ENCODE measurements around the gene NFIB.
A peak's percentile ranks its signal among the peaks of the same experiment; 100 is the strongest.

NFIB gene

DNA sequence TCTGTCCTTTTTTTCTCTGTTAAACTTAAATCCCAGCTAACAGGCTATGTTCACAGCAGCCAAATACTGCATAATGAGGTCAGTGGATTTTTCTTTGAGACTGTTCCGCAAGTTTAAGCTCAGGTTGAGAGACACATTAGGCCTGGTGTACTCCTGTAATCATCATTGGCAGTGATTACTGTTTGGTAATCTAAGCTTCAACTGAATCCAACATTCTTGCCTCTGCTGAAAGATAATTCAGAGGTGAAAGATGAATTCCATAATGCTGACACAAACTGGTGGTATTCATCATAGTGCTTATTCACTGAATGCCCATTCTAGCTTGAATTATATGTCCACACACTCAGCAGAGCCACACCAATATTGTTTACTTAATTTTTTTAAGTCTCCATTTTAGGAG is 108.5 kb downstream of the NFIB start:
- Histone ChIP-seq H3K9ac (no peak overlapping the region), H3K9me3 (replicated peaks in 1 of 11) (peaks cover 0 to 8% (median 0%) of the 10 kb centered on the region in 11 experiments; a peak in 1 of 22 replicates), H3K4me3 (no peak overlapping the region), H3K27me3 (no peaks in the 10 kb centered on the region), H4K20me1 (no peaks in the 10 kb centered on the region), H3K4me2 (no peak overlapping the region), H3K4me1 (peaks cover 0 to 5% (median 0%) of the 10 kb centered on the region in 10 experiments; a peak in 2 of 20 replicates), H3K36me3 (no peaks in the 10 kb centered on the region), H3K27ac (no peak overlapping the region)
- TF ChIP-seq Cebpa-rat (IDR thresholded peaks at IDR 0.05) = no peak

DNA sequence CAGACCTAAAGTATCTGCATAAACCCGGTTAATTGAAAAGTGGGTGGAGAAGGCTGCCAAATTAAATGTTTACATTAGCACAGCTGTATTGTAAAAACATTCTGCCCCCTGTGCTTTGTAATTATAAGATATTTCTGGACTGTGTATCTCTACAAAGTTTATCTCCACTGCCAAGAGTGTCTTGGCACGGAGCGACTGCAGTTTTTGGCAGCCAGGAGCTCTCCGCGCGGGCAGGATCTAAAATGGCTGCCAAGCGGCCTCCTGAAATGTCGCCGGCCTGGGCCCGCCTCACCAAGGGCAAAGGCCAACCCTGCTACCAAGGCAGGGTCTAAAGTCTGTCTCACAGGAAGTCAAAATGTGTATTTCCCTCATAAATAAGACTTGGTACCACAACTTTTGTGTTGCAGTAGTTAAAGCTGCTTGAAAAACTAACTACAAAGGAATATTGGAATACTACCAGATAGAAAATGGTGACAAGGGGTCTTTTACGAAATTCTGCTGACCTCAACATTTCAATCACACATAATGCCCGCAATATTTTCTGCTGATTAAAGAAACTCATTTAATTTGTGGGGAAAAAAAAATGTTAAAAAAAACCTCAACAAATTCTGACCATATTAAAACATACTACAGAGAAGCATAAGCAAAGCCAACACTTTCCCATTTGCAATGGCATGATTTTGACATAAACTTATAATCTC is 110.4 kb downstream of the NFIB start:
- Histone ChIP-seq H3K27me3 (no peaks in the 10 kb centered on the region), H3K9ac (no peak overlapping the region), H3K36me3 (no peaks in the 10 kb centered on the region), H3K4me2 (no peak overlapping the region), H3K4me1 (no peaks in the 10 kb centered on the region), H3K4me3 (no peak overlapping the region), H4K20me1 (no peaks in the 10 kb centered on the region), H3K27ac (no peak overlapping the region), H3K9me3 (replicated peaks in 1 of 11) (peaks cover 0 to 8% (median 0%) of the 10 kb centered on the region in 11 experiments; a peak in 1 of 22 replicates)
- no peak for TF ChIP-seq Cebpa-rat (IDR thresholded peaks at IDR 0.05)

DNA sequence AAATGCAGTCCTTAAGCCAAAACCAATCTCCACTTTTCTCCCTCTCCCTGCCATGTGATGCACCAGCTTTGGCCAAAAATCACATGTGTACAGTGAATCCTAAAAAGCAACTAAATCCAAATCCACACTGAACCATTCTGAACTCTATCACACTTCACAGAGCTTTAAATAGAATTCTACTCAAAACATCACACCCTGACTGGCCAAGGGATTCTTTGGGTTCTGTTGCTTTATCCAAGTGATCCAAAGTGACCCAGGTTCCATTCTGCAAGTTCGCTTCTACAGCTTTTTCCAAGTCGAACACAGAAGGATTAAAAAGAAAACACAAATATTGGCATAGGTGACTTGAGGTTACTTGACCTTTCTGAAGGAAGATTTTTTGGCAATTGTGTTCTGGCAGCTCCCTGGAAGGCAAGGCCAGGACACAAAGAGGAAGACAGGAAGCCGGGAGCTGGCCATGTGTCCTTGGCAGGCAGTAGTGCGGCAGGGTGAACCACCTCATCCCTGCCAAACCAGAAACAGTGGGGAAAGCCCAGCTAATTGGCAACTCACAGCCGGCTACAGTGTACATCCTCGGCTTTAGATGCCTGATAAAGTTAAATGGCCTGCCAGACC is 115.0 kb downstream of the NFIB start:
- no peak for TF ChIP-seq Cebpa-rat (IDR thresholded peaks at IDR 0.05)
- Histone ChIP-seq H3K9ac (no peak overlapping the region), H3K4me2 (no peak overlapping the region)

DNA sequence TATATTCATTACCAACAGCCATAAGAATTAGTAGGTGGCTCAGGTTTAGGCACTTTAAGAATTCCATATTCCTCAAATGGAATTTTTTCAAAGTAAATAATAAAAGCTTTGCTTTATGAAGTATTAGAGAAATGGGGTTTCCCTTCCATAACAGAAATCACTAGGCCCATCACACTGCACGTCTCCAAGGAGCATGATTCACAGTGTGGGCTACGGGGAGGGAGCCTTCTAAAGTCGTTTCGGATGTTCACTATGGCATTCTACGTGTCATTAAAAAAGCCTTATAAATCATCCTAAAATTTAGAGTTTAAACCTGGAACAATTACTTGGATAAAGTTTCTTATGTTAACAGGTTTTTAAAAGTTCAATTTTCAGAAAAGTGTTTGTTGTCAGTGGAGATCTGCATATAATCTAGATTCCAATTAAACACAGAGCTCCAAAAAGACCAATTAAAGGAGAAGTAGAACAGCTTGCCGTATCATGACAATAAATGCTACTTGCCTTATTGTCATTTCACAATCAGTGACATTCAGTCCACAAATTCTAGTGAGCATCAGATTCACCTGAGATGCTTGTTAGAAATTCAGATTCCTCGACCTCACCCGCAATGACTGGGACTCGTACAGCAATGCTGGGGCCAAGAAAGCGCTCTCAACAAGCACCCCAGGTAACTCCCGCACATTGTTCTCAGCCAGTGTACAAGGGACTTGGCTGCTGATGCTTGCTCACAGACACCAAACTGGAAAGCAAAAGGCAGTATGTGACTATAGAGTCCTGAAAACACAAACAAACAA is 115.7 kb downstream of the NFIB start:
- Histone ChIP-seq H3K27me3 (no peaks in the 10 kb centered on the region), H3K9me3 (replicated peaks in 1 of 11) (no peaks in the 10 kb centered on the region), H3K36me3 (no peaks in the 10 kb centered on the region), H3K4me2 (no peak overlapping the region), H3K9ac (no peak overlapping the region), H3K27ac (no peak overlapping the region), H4K20me1 (no peaks in the 10 kb centered on the region), H3K4me3 (no peak overlapping the region), H3K4me1 (peaks cover 0 to 7% (median 0%) of the 10 kb centered on the region in 10 experiments; a peak in 3 of 20 replicates)
- no peak for TF ChIP-seq Cebpa-rat (IDR thresholded peaks at IDR 0.05)

More for the DNA sequence above, 115.0 kb downstream of the NFIB start:
- Histone ChIP-seq H3K27ac (no peak overlapping the region), H3K4me1 (peaks cover 0 to 7% (median 0%) of the 10 kb centered on the region in 10 experiments; a peak in 3 of 20 replicates), H3K9me3 (replicated peaks in 1 of 11) (no peaks in the 10 kb centered on the region), H4K20me1 (no peaks in the 10 kb centered on the region), H3K4me3 (no peak overlapping the region), H3K27me3 (no peaks in the 10 kb centered on the region), H3K36me3 (no peaks in the 10 kb centered on the region)

DNA sequence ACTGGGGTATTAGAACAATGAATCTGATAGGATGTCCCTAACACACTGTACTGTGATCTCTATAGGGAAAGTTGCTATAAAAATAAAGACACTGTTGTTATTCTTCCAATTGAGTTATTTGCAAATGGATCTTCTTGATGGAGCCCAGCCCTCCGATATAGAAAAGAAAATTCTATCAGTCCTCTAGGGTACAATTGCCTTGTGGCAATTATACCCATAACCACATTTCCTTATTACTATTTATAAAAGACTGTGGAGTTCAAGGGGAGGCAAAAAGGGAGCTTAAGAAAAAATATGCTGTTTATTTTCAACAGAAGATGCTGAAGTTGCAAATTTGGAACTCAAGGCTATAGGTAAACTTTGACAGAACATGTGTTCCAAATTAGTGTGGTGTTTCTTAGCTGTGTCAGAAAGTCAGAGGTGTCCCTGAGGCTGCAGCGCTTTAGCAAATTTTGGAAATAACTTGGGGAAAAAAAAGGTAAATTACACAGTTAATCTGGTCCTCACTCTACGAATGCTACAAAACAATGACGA is 116.5 kb downstream of the NFIB start:
- Histone ChIP-seq H3K27ac (no peak overlapping the region), H3K27me3 (no peaks in the 10 kb centered on the region), H3K4me2 (peak overlapping the region in 2 of 11 experiments; percentile 9 to 27; a peak in 4 of 22 replicates), H3K36me3 (no peaks in the 10 kb centered on the region), H3K4me3 (no peak overlapping the region), H4K20me1 (no peaks in the 10 kb centered on the region), H3K9ac (no peak overlapping the region), H3K4me1 (peaks cover 0 to 7% (median 0%) of the 10 kb centered on the region in 10 experiments; a peak in 3 of 20 replicates), H3K9me3 (replicated peaks in 1 of 11) (no peaks in the 10 kb centered on the region)
- no peak for TF ChIP-seq Cebpa-rat (IDR thresholded peaks at IDR 0.05)

DNA sequence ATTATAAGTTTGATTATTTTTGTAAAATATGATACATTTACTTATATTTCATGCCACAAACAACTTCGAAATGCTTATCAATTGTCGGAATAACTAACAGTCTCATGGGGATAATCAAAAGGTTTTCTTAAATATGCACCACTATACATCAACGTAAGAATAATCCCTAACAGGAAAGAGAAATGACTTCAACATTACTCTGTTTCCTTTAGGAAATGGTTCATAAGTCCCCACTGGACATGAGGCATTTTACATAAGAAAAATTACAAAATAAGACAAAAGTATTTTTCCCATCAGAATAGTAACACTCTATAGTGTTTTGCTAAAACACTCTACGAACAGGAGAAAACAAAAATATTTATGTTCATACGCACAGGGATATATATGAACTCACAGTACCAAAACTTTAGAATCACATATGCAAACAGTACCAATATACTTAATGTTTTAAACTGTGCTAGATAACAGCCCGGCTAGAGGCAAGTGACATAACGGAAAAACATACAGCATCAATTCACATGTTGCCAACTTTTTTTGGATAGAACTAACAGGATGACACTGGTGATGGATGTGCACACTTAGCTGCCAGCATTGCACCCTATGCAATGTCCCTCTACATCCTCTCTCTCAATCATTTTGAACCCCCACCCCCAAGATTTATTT is 120.5 kb downstream of the NFIB start:
- Histone ChIP-seq H3K4me1 (peaks cover 0 to 7% (median 0%) of the 10 kb centered on the region in 10 experiments; a peak in 3 of 20 replicates), H3K27me3 (no peaks in the 10 kb centered on the region), H4K20me1 (no peaks in the 10 kb centered on the region), H3K9ac (no peak overlapping the region), H3K36me3 (no peaks in the 10 kb centered on the region), H3K27ac (no peak overlapping the region), H3K4me2 (no peak overlapping the region), H3K4me3 (no peak overlapping the region), H3K9me3 (replicated peaks in 1 of 11) (no peaks in the 10 kb centered on the region)
- no peak for TF ChIP-seq Cebpa-rat (IDR thresholded peaks at IDR 0.05)

DNA sequence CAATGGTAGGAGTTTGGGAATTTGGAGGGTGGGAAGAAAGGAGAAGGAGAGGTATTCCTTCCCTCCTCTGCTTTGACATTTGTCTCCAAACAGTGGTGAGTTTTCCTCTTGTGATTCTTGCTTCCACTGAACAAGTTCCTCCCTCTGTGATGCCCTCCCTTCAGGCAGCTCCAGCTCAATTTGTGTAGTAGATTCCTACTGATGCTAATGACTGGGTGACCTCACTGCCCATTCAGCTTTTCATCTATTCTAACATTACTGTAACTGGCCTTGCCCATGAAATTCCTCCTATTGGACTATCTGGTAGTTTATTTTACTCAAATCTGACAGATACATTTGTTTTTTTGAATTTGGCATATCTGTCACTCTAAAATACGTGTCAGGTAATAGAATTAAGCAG is 121.4 kb downstream of the NFIB start:
- Histone ChIP-seq H3K27ac (no peak overlapping the region), H3K4me3 (no peak overlapping the region), H3K36me3 (no peaks in the 10 kb centered on the region), H3K27me3 (no peaks in the 10 kb centered on the region), H3K4me1 (peaks cover 0 to 5% (median 0%) of the 10 kb centered on the region in 10 experiments; a peak in 3 of 20 replicates), H3K9me3 (replicated peaks in 1 of 11) (no peaks in the 10 kb centered on the region), H4K20me1 (no peaks in the 10 kb centered on the region), H3K9ac (no peak overlapping the region), H3K4me2 (no peak overlapping the region)
- TF ChIP-seq Cebpa-rat (IDR thresholded peaks at IDR 0.05) = no peak

DNA sequence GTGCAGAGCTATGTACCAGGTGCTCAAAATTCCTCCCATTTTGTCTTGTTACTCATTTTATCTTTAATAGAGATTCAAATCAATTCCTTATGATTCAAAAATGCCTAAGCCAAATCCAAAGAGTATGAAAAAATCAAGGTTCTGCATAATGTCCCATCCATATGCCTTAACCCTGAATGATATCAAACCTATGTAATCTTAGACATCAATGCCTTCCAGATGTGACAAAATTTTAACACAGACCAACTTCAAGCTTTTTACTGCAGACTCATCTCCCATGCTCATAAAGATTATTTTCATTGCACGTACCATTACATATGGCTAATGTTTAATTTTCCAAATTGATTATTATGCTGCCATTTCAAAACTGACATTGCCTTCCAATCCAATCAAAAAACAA is 122.4 kb downstream of the NFIB start:
- Histone ChIP-seq H3K4me2 (no peak overlapping the region), H3K27ac (no peak overlapping the region), H3K36me3 (no peaks in the 10 kb centered on the region), H3K27me3 (no peaks in the 10 kb centered on the region), H3K4me1 (no peaks in the 10 kb centered on the region), H3K4me3 (no peak overlapping the region), H4K20me1 (no peaks in the 10 kb centered on the region), H3K9ac (no peak overlapping the region), H3K9me3 (replicated peaks in 1 of 11) (no peaks in the 10 kb centered on the region)
- TF ChIP-seq Cebpa-rat (IDR thresholded peaks at IDR 0.05) = no peak

DNA sequence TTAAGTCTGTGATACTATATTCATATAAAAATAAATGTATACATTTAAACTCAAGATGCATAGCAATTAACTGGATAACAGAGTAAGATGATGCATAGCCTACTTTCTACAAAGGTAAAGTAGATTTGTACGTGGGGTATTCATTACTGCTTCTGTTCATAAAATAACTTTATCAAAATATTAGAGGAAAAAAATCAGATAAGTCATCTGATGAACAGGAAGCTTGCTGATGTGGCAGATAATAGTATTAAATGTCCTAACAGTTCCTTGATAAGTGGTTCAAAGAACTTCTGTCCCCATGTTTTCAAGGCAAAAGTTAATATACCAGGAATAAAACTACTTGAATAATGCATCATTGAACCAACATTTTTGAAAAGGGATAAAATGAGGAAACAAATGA is 123.7 kb downstream of the NFIB start:
- TF ChIP-seq Cebpa-rat (IDR thresholded peaks at IDR 0.05) = no peak
- Histone ChIP-seq H3K9ac (no peak overlapping the region), H3K9me3 (replicated peaks in 1 of 11) (no peaks in the 10 kb centered on the region), H3K36me3 (no peaks in the 10 kb centered on the region), H3K27me3 (no peaks in the 10 kb centered on the region), H3K27ac (no peak overlapping the region), H4K20me1 (no peaks in the 10 kb centered on the region), H3K4me2 (no peak overlapping the region), H3K4me3 (no peak overlapping the region), H3K4me1 (no peaks in the 10 kb centered on the region)

All from BLaER1 treated with 17β-estradiol and CSF1 and Interleukin-3, amounts not matched to agents 10 nM and 100 nM (cell line).